Upper lobe of right lung (tissue), 1 donor: ENCODE data around the gene ROGDI. TPM values are rescaled to one million over a fixed set of nuclear protein-coding genes. Genes with fewer than 3 reads are reported as not detected.
"Not testable (repeated sequence)": the region's sequence is repeated elsewhere in the genome, so short reads cannot be mapped to it uniquely, and the experiment has no call there.

Source experiments
- ATAC-seq: fragments of 200-7000 bp; cut with Tn5 transposase; one replicate; pipeline ENCODE4 v1.9.1; 2020; ENCODE audit warnings: mild to moderate bottlenecking, moderate library complexity
- DNase-seq: peaks from one replicate; pipeline ENCODE4 v3.0.0-alpha.2; 2020
- H3K27ac ChIP-seq: fragments of 200-600 bp; one replicate; pipeline ENCODE4 v1.8.0; 2022
- H3K27me3 ChIP-seq: fragments of 200-600 bp; one replicate; pipeline ENCODE4 v1.8.0; 2022; ENCODE audit warnings: mild to moderate bottlenecking
- H3K36me3 ChIP-seq: fragments of 200-600 bp; one replicate; pipeline ENCODE4 v1.8.0; 2022
- H3K4me1 ChIP-seq: fragments of 200-600 bp; one replicate; pipeline ENCODE4 v1.8.0; 2022
- H3K4me3 ChIP-seq: fragments of 200-600 bp; one replicate; pipeline ENCODE4 v1.8.0; 2022; ENCODE audit warnings: mild to moderate bottlenecking
- H3K9me3 ChIP-seq: fragments of 200-600 bp; one replicate; pipeline ENCODE4 v1.8.0; 2022
- intact Hi-C: fragments of 100-400 bp; cut with DNase I; formaldehyde crosslinking; loops from one replicate; pipeline ENCODE4 v1.11.0; 2022
- total RNA-seq: library from RNA; stranded (reverse); fragmentation: NEBNext Ultra II Directional; extraction: Animal tissue kit (Norgen Biotek cat#: 25700); gene quantifications from one replicate; pipeline ENCODE4 v1.2.1, GENCODE V29; 2021
- TF ChIP-seq, protein P1 (sequence below): fragments of 200-600 bp; IDR thresholded peaks from one replicate; pipeline ENCODE4 v1.8.0; 2022; ENCODE audit warnings: antibody characterized with exemption
- donor health status: DM: no; HTN: yes; CAD: no; lungs with severe emphysema.

ROGDI gene
- total RNA-seq, 1 donor from 2014 or later, result 21.8 TPM

DNA sequence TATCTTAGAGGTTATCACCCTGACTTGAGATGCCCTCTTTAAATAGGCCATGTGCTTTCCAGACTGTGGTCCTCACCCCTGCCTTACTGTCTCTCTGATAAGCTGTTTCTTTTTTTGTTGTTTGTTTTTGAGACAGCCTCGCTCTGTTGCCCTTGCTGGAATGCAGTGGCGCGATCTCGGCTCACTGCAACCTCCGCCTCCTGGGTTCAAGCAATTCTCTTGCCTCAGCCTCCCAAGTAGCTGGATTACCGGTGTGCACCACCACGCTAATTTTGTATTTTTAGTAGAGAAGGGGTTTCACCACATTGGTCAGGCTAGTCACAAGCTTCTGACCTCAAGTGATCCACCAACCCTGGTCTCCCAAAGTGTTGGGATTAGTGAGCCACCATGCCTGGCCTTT lies 13.5 kb downstream of the ROGDI start:
- intact Hi-C loops, result no loop called here
- no peaks in the 10 kb centered on the region for H3K4me1 ChIP-seq
- no peaks in the 10 kb centered on the region for H3K36me3 ChIP-seq
- H3K4me3 ChIP-seq, result no peak overlapping the region
- no peaks in the 10 kb centered on the region for H3K27me3 ChIP-seq
- no peaks in the 10 kb centered on the region for H3K9me3 ChIP-seq
- DNase-seq, result no peak
- TF ChIP-seq, protein P1, sequence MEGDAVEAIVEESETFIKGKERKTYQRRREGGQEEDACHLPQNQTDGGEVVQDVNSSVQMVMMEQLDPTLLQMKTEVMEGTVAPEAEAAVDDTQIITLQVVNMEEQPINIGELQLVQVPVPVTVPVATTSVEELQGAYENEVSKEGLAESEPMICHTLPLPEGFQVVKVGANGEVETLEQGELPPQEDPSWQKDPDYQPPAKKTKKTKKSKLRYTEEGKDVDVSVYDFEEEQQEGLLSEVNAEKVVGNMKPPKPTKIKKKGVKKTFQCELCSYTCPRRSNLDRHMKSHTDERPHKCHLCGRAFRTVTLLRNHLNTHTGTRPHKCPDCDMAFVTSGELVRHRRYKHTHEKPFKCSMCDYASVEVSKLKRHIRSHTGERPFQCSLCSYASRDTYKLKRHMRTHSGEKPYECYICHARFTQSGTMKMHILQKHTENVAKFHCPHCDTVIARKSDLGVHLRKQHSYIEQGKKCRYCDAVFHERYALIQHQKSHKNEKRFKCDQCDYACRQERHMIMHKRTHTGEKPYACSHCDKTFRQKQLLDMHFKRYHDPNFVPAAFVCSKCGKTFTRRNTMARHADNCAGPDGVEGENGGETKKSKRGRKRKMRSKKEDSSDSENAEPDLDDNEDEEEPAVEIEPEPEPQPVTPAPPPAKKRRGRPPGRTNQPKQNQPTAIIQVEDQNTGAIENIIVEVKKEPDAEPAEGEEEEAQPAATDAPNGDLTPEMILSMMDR, result no peak
- ATAC-seq, result no peak
- no peak overlapping the region for H3K27ac ChIP-seq

DNA sequence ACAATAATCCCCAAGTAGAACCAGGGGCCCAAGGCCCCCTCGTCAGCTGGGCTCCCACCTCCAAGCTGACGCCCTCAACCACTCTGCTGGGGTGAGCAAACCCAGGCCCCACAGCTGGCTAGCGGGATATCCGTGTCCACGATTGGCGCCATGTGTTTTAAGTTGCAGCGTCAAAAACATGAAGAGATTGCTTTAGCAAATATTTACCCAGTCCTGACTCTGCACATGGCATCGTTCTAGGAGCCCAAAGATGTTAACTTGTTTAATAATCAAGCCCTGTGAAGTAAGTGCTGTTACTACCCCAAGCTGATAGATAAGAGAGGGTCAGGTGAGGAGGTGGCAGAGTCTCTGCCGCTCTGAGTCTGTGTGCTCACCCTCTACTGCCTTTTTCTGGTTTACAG lies 13.9 kb downstream of the ROGDI start:
- H3K36me3 ChIP-seq, result no peaks in the 10 kb centered on the region
- no peak for DNase-seq
- peak; percentile 33 for ATAC-seq
- H3K4me1 ChIP-seq, result no peaks in the 10 kb centered on the region
- H3K9me3 ChIP-seq, result no peaks in the 10 kb centered on the region
- no peak overlapping the region for H3K4me3 ChIP-seq
- H3K27ac ChIP-seq, result no peak overlapping the region
- TF ChIP-seq, protein P1, result no peak
- intact Hi-C loops, result no loop called here
- H3K27me3 ChIP-seq, result no peaks in the 10 kb centered on the region

DNA sequence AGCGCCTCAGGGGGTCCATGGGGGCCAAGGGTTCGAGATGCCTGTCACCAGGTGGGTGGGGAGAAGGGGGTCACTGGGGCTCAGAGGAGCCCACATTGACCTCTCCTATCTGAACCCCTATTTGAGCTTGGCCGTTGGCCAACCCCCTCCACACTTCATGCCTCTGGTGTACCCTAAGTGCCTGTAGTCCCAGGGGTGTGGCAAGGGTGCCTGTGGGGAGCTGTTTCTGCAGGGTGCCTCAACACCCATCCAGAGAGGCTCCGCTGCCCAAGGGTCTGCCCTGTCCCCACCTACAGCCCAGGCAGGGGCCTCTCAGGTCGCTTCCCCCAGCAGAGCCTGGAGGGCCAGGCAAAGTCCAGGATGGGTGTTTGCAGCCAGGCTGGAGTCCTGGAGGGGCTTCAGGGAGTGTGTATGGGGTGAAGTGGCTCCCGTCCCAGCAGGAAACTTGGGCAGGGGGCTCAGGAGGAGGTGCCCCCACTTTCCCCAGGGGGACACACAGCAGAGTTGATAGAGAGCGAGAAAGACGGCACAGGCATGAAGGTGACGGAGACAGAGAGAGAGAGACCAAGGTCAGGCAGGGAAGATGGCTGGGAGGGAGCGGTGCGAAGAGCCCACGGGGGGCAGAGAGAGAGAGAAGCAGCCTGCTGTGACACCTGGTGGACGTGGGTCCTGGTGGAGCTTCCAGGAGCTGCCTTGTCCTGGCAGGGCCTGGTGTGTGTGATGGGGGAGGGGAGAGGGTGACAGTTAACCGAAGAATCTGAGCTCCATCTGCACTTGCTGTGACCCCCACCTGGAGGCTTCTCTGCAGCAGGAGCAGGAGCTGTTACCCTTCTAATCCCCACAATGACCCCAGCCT lies 14.6 kb downstream of the ROGDI start, which contains the start of gene SEPTIN12:
Gene SEPTIN12 (minus strand): TSS at position 719 of the 856 bp plus-strand sequence. CDS start 700 bp downstream, at position 19.
- DNase-seq (no peak), ATAC-seq (peak; percentile 9)
- H3K36me3 ChIP-seq, result no peaks in the 10 kb centered on the region
- H3K27me3 ChIP-seq, result no peaks in the 10 kb centered on the region
- no peak within 1 kb of the TSS for H3K27ac ChIP-seq
- no peaks in the 10 kb centered on the region for H3K9me3 ChIP-seq
- TF ChIP-seq, protein P1, result no peak
- intact Hi-C loops, result no loop called here
- no peaks in the 10 kb centered on the region for H3K4me1 ChIP-seq
- H3K4me3 ChIP-seq, result no peak within 1 kb of the TSS

DNA sequence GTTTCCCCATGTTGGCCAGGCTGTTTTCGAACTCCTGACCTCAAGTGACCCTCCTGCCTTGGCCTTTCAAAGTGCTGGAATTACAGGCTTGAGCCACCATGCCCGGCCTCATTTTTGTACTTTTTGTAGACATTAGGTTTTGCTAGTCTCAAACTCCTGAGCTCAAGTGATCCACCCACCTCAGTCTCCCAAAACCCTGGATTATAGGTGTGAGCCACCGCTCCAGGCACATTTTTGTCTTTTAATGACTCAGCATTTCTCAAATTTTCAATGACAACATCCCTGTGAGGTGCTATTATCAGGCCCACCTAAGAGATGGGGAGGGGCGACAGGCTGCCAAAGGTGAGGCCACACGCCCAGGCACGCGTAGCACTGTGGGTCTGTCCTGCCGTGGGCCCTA lies 15.4 kb downstream of the ROGDI start:
- Histone ChIP-seq H3K4me1 (no peaks in the 10 kb centered on the region), H3K27ac (no peak overlapping the region), H3K4me3 (no peak overlapping the region), H3K9me3 (no peaks in the 10 kb centered on the region), H3K36me3 (no peaks in the 10 kb centered on the region), H3K27me3 (no peaks in the 10 kb centered on the region)
- intact Hi-C loops, result no loop called here
- TF ChIP-seq, protein P1, result no peak
- ATAC-seq, result no peak
- no peak for DNase-seq

DNA sequence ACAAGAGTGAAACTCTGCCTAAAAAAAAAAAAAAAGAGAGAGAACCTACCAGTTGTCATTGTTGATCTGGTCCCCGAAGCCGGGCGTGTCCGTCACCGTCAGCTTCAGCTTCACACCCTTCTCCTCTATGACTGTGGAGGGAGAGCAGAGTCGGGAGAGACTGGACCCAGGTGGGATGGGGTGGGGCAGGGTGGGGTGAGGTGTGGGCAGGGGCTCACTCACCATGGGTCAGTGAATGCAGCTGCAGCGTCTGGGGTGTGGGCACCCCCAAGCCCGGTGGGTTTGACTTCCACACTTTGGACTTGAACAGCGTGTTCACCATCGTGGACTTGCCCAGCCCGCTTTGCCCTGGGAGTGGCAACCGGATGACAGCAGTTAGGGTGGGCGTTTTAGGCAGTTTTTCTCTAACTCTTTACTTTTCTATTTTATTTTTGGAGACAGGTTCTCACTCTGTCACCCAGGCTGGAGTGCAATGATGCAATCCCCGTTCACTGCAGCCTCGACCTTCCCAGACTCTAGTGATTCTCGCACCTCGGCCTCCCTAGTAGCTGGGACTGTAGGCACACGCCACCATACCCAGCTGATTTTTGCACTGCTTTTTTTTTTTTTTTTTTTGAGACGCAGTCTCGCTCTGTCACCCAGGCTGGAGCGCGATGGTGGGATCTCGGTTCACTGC lies 16.5 kb downstream of the ROGDI start:
- no peak overlapping the region for H3K4me3 ChIP-seq
- TF ChIP-seq, protein P1, result no peak
- ATAC-seq, result no peak
- no peaks in the 10 kb centered on the region for H3K4me1 ChIP-seq
- no peaks in the 10 kb centered on the region for H3K36me3 ChIP-seq
- no peaks in the 10 kb centered on the region for H3K27me3 ChIP-seq
- no peaks in the 10 kb centered on the region for H3K9me3 ChIP-seq
- no peak overlapping the region for H3K27ac ChIP-seq
- no peak for DNase-seq
- intact Hi-C loops, result no loop called here

DNA sequence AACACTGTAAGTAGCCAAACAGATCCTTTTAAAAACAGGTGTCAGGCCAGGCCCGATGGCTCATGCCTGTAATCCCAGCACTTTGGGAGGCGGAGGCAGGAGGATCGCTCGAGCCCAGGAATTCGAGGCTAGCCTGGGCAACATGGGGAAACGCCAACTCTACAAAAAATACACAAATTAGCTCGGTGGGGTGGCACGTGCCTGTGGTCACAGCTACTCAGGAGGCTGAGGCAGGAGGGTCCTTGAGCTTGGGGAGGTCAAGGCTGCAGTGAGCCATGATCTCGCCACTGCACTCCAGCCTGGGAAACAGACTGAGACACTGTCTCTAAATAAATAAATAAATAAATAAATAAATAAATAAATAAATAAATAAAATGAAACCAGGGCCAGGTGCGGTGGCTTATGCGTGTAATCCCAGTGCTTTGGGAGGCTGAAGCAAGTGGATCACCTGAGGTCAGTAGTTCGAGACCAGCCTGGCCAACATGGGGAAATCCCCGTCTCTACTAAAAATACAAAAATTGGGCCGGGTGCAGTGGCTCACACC lies 17.9 kb downstream of the ROGDI start:
- H3K9me3 ChIP-seq, intact Hi-C loops, DNase-seq, H3K4me3 ChIP-seq, H3K27me3 ChIP-seq, ATAC-seq, H3K27ac ChIP-seq, H3K36me3 ChIP-seq, H3K4me1 ChIP-seq: not testable (repeated sequence)
